ENCODE measurements around the gene ZIC4. TPM values are rescaled to one million over a fixed set of nuclear protein-coding genes. Genes with fewer than 3 reads are reported as not detected.

The ZIC4 gene
- total and polyA plus RNA-seq, 2 of the 8 experiments (the other 6 are each of a cell fraction or from before 2014, with no cell fraction given): 0.03 to 0.13 TPM

DNA sequence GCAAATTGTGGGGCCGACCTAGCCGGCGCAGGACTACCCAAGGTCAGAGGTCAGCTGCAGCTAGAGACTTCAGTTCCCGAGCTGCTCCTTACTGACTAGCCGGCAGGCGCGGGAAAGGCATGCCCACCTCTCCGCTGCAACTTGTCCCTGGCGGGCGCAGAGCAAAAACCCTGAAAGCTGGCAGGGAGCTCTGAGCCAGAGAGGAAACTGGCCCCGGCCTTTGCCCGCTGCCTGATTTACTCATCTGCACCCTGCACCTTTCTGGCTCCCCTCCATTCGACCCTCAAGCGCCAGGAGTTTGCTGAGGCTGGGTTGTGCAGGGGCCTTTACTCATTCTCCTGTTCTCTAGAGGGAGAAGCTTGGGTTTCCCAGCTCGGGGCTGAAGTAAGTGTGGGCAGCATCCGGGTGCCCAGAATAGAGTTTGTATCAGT lies 1.5 kb downstream of the ZIC4 start (continued):
- no peak for TF ChIP-seq CBX5 (IDR thresholded peaks at IDR 0.05; ENCODE audit: low read depth, low read length)
- peak; percentile 46 for TF ChIP-seq ASH2L (IDR thresholded peaks at IDR 0.05; ENCODE audit: low read length)
- TF ChIP-seq YY1 (IDR thresholded peaks at IDR 0.05; ENCODE audit: low read depth, low read length): no peak
- TF ChIP-seq POLR2AphosphoS5 (IDR thresholded peaks at IDR 0.05; ENCODE audit: low read depth, low read length): no peak
- TF ChIP-seq TCF12 (IDR thresholded peaks at IDR 0.05; ENCODE audit: low read depth, low read length): no peak
- no peak for TF ChIP-seq RNF2 (IDR thresholded peaks at IDR 0.05; ENCODE audit: borderline replicate concordance, low read depth, low read length, missing control alignments, poor library complexity, severe bottlenecking)
- TF ChIP-seq E2F6 (IDR thresholded peaks at IDR 0.05): peak; percentile 60; the same call in 1 of the 2 replicates
- no peak for TF ChIP-seq CHD7 (IDR thresholded peaks at IDR 0.05; ENCODE audit: insufficient replicate concordance, low read length)
- peak; percentile 11 for TF ChIP-seq SUZ12 (IDR thresholded peaks at IDR 0.05; ENCODE audit: low read length)
- TF ChIP-seq TAF1 (IDR thresholded peaks at IDR 0.05; ENCODE audit: low read depth, low read length): no peak

All from H1 (cell line).